Mammary epithelial cell (primary cell): ENCODE results near the gene PLAAT3.
"Not testable (repeated sequence)": the region's sequence is repeated elsewhere in the genome, so short reads cannot be mapped to it uniquely, and the experiment has no call there.

Source experiments
- EZH2 ChIP-seq: IDR thresholded peaks from 2 replicates; pipeline ENCODE4 v1.6.1; 2012; ENCODE audit warnings: low read length, inconsistent platforms, borderline replicate concordance
- TF ChIP-seq, protein P1 (sequence below), 2 donors: IDR thresholded peaks in 1 of 2; conservative IDR thresholded peaks in 1 of 2; 2 replicates each; pipeline ENCODE4 v1.5.1; 2011 to 2012; ENCODE audit warnings: inconsistent platforms in 2 of 2, low read length in 2 of 2, mild to moderate bottlenecking in 2 of 2, control low read depth in 1 of 2, low read depth in 1 of 2; ENCODE audit not compliant: insufficient read depth in 1 of 2; ENCODE audit errors: extremely low read depth in 1 of 2

DNA sequence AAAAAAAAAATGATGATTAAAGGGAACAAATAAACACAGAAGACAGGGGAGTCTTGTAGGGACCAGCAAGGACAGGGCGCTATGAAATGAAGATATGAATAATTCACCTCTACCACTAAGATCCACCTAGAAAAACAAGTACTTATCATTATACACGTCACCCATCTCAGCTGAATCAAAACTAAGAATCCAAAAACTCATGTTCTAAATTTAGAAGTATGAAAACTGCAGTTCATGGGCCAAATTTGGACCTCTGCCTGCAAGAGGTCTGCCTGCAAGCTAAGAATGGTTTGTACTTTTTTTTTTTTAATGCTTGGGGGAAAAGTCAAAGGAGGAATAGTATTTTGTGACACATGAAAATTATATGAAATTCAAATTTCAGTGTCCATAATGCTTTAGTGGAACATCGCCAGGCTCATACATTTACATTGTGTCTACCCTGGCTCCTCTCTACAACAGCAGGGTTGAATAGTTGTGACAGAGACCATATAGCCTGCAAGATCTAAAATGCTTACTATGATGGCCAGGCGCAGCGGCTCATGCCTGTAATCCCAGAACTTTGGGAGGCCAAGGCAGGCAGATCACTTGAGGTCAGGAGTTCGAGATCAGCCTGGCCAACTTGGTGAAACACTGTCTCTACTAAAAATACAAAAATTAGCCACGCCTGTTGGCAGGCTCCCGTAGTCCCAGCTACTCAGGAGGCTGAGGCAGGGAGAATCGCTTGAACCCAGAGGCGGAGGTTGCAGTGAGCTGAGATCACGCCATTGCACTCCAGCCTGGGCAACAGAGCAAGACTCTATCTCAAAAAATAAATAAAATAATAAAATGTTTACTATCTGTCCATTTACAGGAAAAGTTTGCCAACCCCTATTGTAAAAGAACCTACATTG is 11.7 kb downstream of the PLAAT3 start:
- TF ChIP-seq, protein P1, sequence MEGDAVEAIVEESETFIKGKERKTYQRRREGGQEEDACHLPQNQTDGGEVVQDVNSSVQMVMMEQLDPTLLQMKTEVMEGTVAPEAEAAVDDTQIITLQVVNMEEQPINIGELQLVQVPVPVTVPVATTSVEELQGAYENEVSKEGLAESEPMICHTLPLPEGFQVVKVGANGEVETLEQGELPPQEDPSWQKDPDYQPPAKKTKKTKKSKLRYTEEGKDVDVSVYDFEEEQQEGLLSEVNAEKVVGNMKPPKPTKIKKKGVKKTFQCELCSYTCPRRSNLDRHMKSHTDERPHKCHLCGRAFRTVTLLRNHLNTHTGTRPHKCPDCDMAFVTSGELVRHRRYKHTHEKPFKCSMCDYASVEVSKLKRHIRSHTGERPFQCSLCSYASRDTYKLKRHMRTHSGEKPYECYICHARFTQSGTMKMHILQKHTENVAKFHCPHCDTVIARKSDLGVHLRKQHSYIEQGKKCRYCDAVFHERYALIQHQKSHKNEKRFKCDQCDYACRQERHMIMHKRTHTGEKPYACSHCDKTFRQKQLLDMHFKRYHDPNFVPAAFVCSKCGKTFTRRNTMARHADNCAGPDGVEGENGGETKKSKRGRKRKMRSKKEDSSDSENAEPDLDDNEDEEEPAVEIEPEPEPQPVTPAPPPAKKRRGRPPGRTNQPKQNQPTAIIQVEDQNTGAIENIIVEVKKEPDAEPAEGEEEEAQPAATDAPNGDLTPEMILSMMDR (conservative IDR thresholded peaks at IDR 0.05 in 1 of 2, IDR thresholded peaks at IDR 0.05 in 1 of 2; ENCODE audit: extremely low read depth in 1 of 2, insufficient read depth in 1 of 2, low read depth in 1 of 2, low read length in 2 of 2), result not testable (repeated sequence)
- TF ChIP-seq EZH2, result not testable (repeated sequence)
